Mucosa of rectum (tissue), 2 donors: ENCODE measurements around the gene TMEM184A.
A peak's percentile ranks its signal among the peaks of the same experiment; 100 is the strongest.
"Not testable (repeated sequence)": the region's sequence is repeated elsewhere in the genome, so short reads cannot be mapped to it uniquely, and the experiment has no call there.

Experiments
- H3K27ac ChIP-seq, 2 donors: one replicate each; pipeline ENCODE4 v1.7.0; 2013; ENCODE audit warnings: inconsistent platforms in 2 of 2, low read depth in 2 of 2, low read length in 2 of 2
- H3K27me3 ChIP-seq, 2 donors: one replicate each; pipeline ENCODE4 v1.7.0; 2013; ENCODE audit warnings: low read length in 2 of 2; ENCODE audit not compliant: control insufficient read depth in 2 of 2, insufficient read depth in 2 of 2
- H3K36me3 ChIP-seq, 2 donors: one replicate each; pipeline ENCODE4 v1.7.0; 2013; ENCODE audit warnings: low read length in 2 of 2; ENCODE audit not compliant: control insufficient read depth in 2 of 2, insufficient read depth in 2 of 2
- H3K4me1 ChIP-seq, 2 donors: one replicate each; pipeline ENCODE4 v1.7.0; 2013; ENCODE audit warnings: low read length in 2 of 2, mild to moderate bottlenecking in 1 of 2; ENCODE audit not compliant: control insufficient read depth in 2 of 2, insufficient read depth in 2 of 2
- H3K4me3 ChIP-seq, 2 donors: one replicate each; pipeline ENCODE4 v1.7.0; 2013; ENCODE audit warnings: low read length in 2 of 2
- H3K9ac ChIP-seq, 2 donors: one replicate each; pipeline ENCODE4 v1.7.0; 2013; ENCODE audit warnings: low read length in 2 of 2, low read depth in 1 of 2, mild to moderate bottlenecking in 1 of 2
- H3K9me3 ChIP-seq, 2 donors: one replicate each; pipeline ENCODE4 v1.7.0; 2013; ENCODE audit warnings: low read length in 2 of 2; ENCODE audit not compliant: control insufficient read depth in 2 of 2
- donor health status: healthy.
- donor health status: Normal muscosa, but diverticular disease.

TMEM184A gene

GRCh38 chr7:1525409-1525808 is 30.6 kb downstream of the TMEM184A start:
- Histone ChIP-seq H3K27me3 (no peaks in the 10 kb centered on the region), H3K27ac (no peak overlapping the region), H3K4me3 (no peak overlapping the region), H3K4me1 (peaks cover 10 to 21% of the 10 kb centered on the region in 2 donors), H3K36me3 (no peaks in the 10 kb centered on the region), H3K9me3 (no peaks in the 10 kb centered on the region), H3K9ac (no peak overlapping the region)

- H3K36me3 ChIP-seq: no peaks in the 10 kb centered on the region
- H3K9me3 ChIP-seq: no peaks in the 10 kb centered on the region
- peaks cover 7 to 21% of the 10 kb centered on the region in 2 donors for H3K4me1 ChIP-seq
- H3K9ac ChIP-seq: peak overlapping the region; percentile 63 to 75
- H3K4me3 ChIP-seq: peak overlapping the region; percentile 59 to 67
- H3K27me3 ChIP-seq: no peaks in the 10 kb centered on the region
- H3K27ac ChIP-seq: peak overlapping the region; percentile 79 to 89
Measured at GRCh38 chr7:1523844-1524243, 32.2 kb downstream of the TMEM184A start.

- H3K9ac ChIP-seq: peak overlapping the region; percentile 63 to 75
- H3K36me3 ChIP-seq: no peaks in the 10 kb centered on the region
- H3K4me1 ChIP-seq: peaks cover 7 to 21% of the 10 kb centered on the region in 2 donors
- H3K27me3 ChIP-seq: peaks cover 0 to under 1% of the 10 kb centered on the region in 2 donors
- no peaks in the 10 kb centered on the region for H3K9me3 ChIP-seq
- peak overlapping the region; percentile 59 to 67 for H3K4me3 ChIP-seq
- peak overlapping the region; percentile 79 to 89 for H3K27ac ChIP-seq
Measured at GRCh38 chr7:1523208-1523607, 32.8 kb downstream of the TMEM184A start.

- H3K36me3 ChIP-seq: no peaks in the 10 kb centered on the region
- no peak overlapping the region for H3K4me3 ChIP-seq
- no peak overlapping the region for H3K9ac ChIP-seq
- H3K9me3 ChIP-seq: no peaks in the 10 kb centered on the region
- H3K4me1 ChIP-seq: peaks cover 7 to 18% of the 10 kb centered on the region in 2 donors
- H3K27me3 ChIP-seq: peaks cover 0 to 3% of the 10 kb centered on the region in 2 donors
- H3K27ac ChIP-seq: no peak overlapping the region
Measured at GRCh38 chr7:1521456-1521855, 34.5 kb downstream of the TMEM184A start.

- peaks cover 7 to 16% of the 10 kb centered on the region in 2 donors for H3K4me1 ChIP-seq
- no peaks in the 10 kb centered on the region for H3K9me3 ChIP-seq
- H3K4me3 ChIP-seq: no peak overlapping the region
- peaks cover 0 to 3% of the 10 kb centered on the region in 2 donors for H3K27me3 ChIP-seq
- H3K36me3 ChIP-seq: no peaks in the 10 kb centered on the region
- H3K9ac ChIP-seq: no peak overlapping the region
- H3K27ac ChIP-seq: no peak overlapping the region
Measured at GRCh38 chr7:1520539-1521234, 35.3 kb downstream of the TMEM184A start.

GRCh38 chr7:1519322-1519922 is 36.6 kb downstream of the TMEM184A start:
- not testable (repeated sequence) for H3K4me3 ChIP-seq, H3K27me3 ChIP-seq, H3K9ac ChIP-seq, H3K9me3 ChIP-seq, H3K27ac ChIP-seq, H3K36me3 ChIP-seq
- peaks cover 7 to 16% of the 10 kb centered on the region in 2 donors for H3K4me1 ChIP-seq

GRCh38 chr7:1516586-1517251 is 39.3 kb downstream of the TMEM184A start:
- Histone ChIP-seq H3K9ac (no peak overlapping the region), H3K4me1 (peaks cover 2 to 6% of the 10 kb centered on the region in 2 donors), H3K27ac (no peak overlapping the region), H3K36me3 (no peaks in the 10 kb centered on the region), H3K4me3 (no peak overlapping the region), H3K27me3 (peaks cover 0 to 3% of the 10 kb centered on the region in 2 donors), H3K9me3 (no peaks in the 10 kb centered on the region)

GRCh38 chr7:1515509-1515967 is 40.5 kb downstream of the TMEM184A start:
- H3K9ac ChIP-seq, H3K36me3 ChIP-seq, H3K4me3 ChIP-seq, H3K4me1 ChIP-seq, H3K27me3 ChIP-seq, H3K27ac ChIP-seq, H3K9me3 ChIP-seq: not testable (repeated sequence)

- peaks cover 2 to 6% of the 10 kb centered on the region in 2 donors for H3K4me1 ChIP-seq
- no peak overlapping the region for H3K9ac ChIP-seq
- H3K9me3 ChIP-seq: no peaks in the 10 kb centered on the region
- no peak overlapping the region for H3K4me3 ChIP-seq
- H3K27ac ChIP-seq: no peak overlapping the region
- H3K36me3 ChIP-seq: no peaks in the 10 kb centered on the region
- H3K27me3 ChIP-seq: peaks cover 0 to 3% of the 10 kb centered on the region in 2 donors
Measured at GRCh38 chr7:1514995-1515401, 41.0 kb downstream of the TMEM184A start.

- H3K27me3 ChIP-seq: peaks cover 0 to 3% of the 10 kb centered on the region in 2 donors
- H3K9me3 ChIP-seq: no peaks in the 10 kb centered on the region
- H3K4me3 ChIP-seq: no peak overlapping the region
- H3K36me3 ChIP-seq: no peaks in the 10 kb centered on the region
- peaks cover 2 to 6% of the 10 kb centered on the region in 2 donors for H3K4me1 ChIP-seq
- H3K9ac ChIP-seq: no peak overlapping the region
- H3K27ac ChIP-seq: no peak overlapping the region
Measured at GRCh38 chr7:1514407-1514806, 41.6 kb downstream of the TMEM184A start.
